Trophoblast cell (in vitro differentiated cells and primary cell): Measurements from ENCODE around the gene CPXM2.
"Not testable (repeated sequence)": the region's sequence is repeated elsewhere in the genome, so short reads cannot be mapped to it uniquely, and the experiment has no call there.

Experiments used
- DNase-seq, 2 donors: peaks; one replicate each; pipeline ENCODE4 v3.0.0-alpha.2; 2016
- H2AFZ ChIP-seq: 2 replicates; pipeline ENCODE4 v1.6.1; 2013; ENCODE audit warnings: low read length, moderate library complexity, mild to moderate bottlenecking; ENCODE audit not compliant: insufficient read depth, poor library complexity
- H2AK5ac ChIP-seq: 2 replicates; pipeline ENCODE4 v1.6.1; 2013; ENCODE audit warnings: mild to moderate bottlenecking, low read length
- H2BK120ac ChIP-seq: 2 replicates; pipeline ENCODE4 v1.6.1; 2013; ENCODE audit warnings: low read length, mild to moderate bottlenecking, moderate library complexity; ENCODE audit not compliant: insufficient read depth, poor library complexity
- H2BK12ac ChIP-seq: 2 replicates; pipeline ENCODE4 v1.6.1; 2013; ENCODE audit warnings: mild to moderate bottlenecking, low read length, moderate library complexity
- H2BK5ac ChIP-seq: 2 replicates; pipeline ENCODE4 v1.6.1; 2013; ENCODE audit warnings: low read length, low read depth, moderate library complexity, mild to moderate bottlenecking; ENCODE audit not compliant: poor library complexity
- H3K14ac ChIP-seq: 2 replicates; pipeline ENCODE4 v1.6.1; 2013; ENCODE audit warnings: mild to moderate bottlenecking, low read length
- H3K18ac ChIP-seq: 2 replicates; pipeline ENCODE4 v1.6.1; 2013; ENCODE audit warnings: mild to moderate bottlenecking, low read length
- H3K23ac ChIP-seq: 2 replicates; pipeline ENCODE4 v1.6.1; 2013; ENCODE audit warnings: low read length
- H3K27ac ChIP-seq: 2 replicates; pipeline ENCODE4 v1.5.1; 2013; ENCODE audit warnings: low read depth, mild to moderate bottlenecking, inconsistent platforms, low read length, moderate library complexity
- H3K27me3 ChIP-seq: 2 replicates; pipeline ENCODE4 v1.6.1; 2013; ENCODE audit warnings: inconsistent platforms, mild to moderate bottlenecking, low read length, moderate library complexity; ENCODE audit not compliant: insufficient read depth
- H3K36me3 ChIP-seq, 2 experiments: 1 replicate in 1 of 2; 2 replicates in 1 of 2; pipeline ENCODE4 v1.6.1; 2013; ENCODE audit warnings: low read length in 2 of 2, mild to moderate bottlenecking in 2 of 2, moderate library complexity in 1 of 2; ENCODE audit not compliant: insufficient read depth in 2 of 2, control insufficient read depth in 1 of 2
- H3K4ac ChIP-seq: 2 replicates; pipeline ENCODE4 v1.6.1; 2013; ENCODE audit warnings: low read depth, mild to moderate bottlenecking, low read length, moderate library complexity
- H3K4me1 ChIP-seq, 2 experiments: 1 replicate in 1 of 2; 2 replicates in 1 of 2; pipeline ENCODE4 v1.6.1; 2013; ENCODE audit warnings: low read length in 2 of 2, mild to moderate bottlenecking in 2 of 2, moderate library complexity in 1 of 2; ENCODE audit not compliant: insufficient read depth in 2 of 2, control insufficient read depth in 1 of 2
- H3K4me2 ChIP-seq: 2 replicates; pipeline ENCODE4 v1.6.1; 2013; ENCODE audit warnings: inconsistent platforms, mild to moderate bottlenecking, low read length, moderate library complexity
- H3K4me3 ChIP-seq: 2 replicates; pipeline ENCODE4 v1.5.1; 2013; ENCODE audit warnings: mild to moderate bottlenecking, low read depth, low read length, inconsistent platforms
- H3K79me1 ChIP-seq: one replicate; pipeline ENCODE4 v1.6.1; 2013; ENCODE audit warnings: low read length
- H3K79me2 ChIP-seq: 2 replicates; pipeline ENCODE4 v1.6.1; 2013; ENCODE audit warnings: low read length, mild to moderate bottlenecking; ENCODE audit not compliant: control insufficient read depth, insufficient read depth, poor library complexity
- H3K9ac ChIP-seq: 2 replicates; pipeline ENCODE4 v1.6.1; 2013; ENCODE audit warnings: mild to moderate bottlenecking, low read length
- H3K9me3 ChIP-seq: 2 replicates; pipeline ENCODE4 v1.6.1; 2013; ENCODE audit warnings: low read depth, mild to moderate bottlenecking, control low read depth, inconsistent platforms, low read length; ENCODE audit not compliant: insufficient read depth
- H4K12ac ChIP-seq: 2 replicates; pipeline ENCODE4 v1.6.1; 2013; ENCODE audit warnings: low read depth, mild to moderate bottlenecking, low read length, moderate library complexity
- H4K8ac ChIP-seq: 2 replicates; pipeline ENCODE4 v1.6.1; 2013; ENCODE audit warnings: low read depth, mild to moderate bottlenecking, low read length, moderate library complexity
- H4K91ac ChIP-seq: one replicate; pipeline ENCODE4 v1.6.1; 2013; ENCODE audit warnings: low read depth, mild to moderate bottlenecking, low read length, moderate library complexity
- whole genome bisulfite sequencing: extraction: QIAGEN DNeasy Blood & Tissue Kit; methylation state at CpG from one replicate; pipeline ENCODE4 v1.1.7; 2013; ENCODE audit warnings: missing lambda C conversion rate; ENCODE audit not compliant: insufficient read length, insufficient coverage; ENCODE audit errors: extremely low coverage; 5-methylcytosine and 5-hydroxymethylcytosine counted together

CPXM2 gene

DNA sequence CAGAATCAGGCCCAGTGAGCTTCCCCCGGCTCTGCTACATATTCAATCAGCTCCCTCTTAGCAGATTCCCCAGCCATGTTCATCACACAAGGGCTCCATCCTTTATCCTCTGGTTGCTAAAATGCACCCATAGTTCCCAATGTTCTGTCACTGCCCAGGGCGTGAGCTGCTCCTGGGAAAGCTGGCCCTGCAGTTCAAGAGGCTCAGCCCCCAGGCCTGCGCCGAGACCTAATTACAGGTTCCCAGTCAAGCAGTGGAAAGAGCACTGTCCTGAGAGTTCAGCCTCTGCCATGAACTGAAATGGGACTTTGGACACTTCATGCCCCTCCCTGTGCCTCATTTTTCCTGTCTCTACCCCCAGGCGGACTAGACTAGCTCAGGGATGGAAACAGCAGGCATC lies 149.9 kb downstream of the CPXM2 start:
- whole genome bisulfite sequencing: no CpG with 5 or more reads among the region's 5 CpGs
- Histone ChIP-seq H2BK12ac (peak overlapping the region; percentile 24), H2AK5ac (no peak overlapping the region), H3K14ac (no peak overlapping the region), H2BK120ac (peak overlapping the region; percentile 15), H4K8ac (no peak overlapping the region), H3K18ac (no peak overlapping the region), H3K4me2 (no peak overlapping the region), H3K36me3 (no peaks in the 10 kb centered on the region), H3K27me3 (no peaks in the 10 kb centered on the region), H2AFZ (no peak overlapping the region), H3K79me1 (peaks cover 5% of the 10 kb centered on the region), H3K4ac (no peak overlapping the region), H3K79me2 (no peaks in the 10 kb centered on the region), H4K12ac (no peak overlapping the region), H3K27ac (no peak overlapping the region), H3K4me1 (peaks cover 19% of the 10 kb centered on the region in 2 experiments), H3K9me3 (no peaks in the 10 kb centered on the region), H4K91ac (no peak overlapping the region), H3K4me3 (no peak overlapping the region), H2BK5ac (no peak overlapping the region), H3K9ac (no peak overlapping the region), H3K23ac (no peak overlapping the region)
- no peak for DNase-seq

DNA sequence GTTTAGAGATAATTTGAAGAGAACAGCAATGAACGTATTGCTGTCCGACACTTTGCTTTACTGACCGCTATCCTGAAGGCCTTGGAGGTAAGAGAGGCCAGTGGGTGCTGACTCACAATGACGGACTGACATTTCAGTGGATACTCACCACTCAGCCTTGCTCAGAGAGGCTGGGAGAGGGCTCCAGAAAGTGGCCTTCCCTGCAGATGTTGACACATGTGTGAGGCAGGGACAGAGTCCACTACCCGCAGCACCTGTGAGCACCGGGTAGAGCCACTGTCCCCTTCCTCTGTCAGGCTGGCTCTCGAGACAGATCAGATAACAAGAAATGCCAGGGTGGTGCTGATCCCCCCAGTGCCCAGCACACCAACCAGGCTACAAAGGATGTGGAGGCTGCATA lies 150.5 kb downstream of the CPXM2 start:
- Histone ChIP-seq H3K4me3 (no peak overlapping the region), H3K4me2 (no peak overlapping the region), H2BK12ac (peak overlapping the region; percentile 2), H3K27ac (no peak overlapping the region), H3K4ac (no peak overlapping the region), H4K12ac (no peak overlapping the region), H4K8ac (no peak overlapping the region), H2BK5ac (no peak overlapping the region), H3K23ac (no peak overlapping the region), H2BK120ac (no peak overlapping the region), H3K79me2 (no peaks in the 10 kb centered on the region), H3K9ac (no peak overlapping the region), H2AK5ac (no peak overlapping the region), H3K18ac (no peak overlapping the region), H3K14ac (peak overlapping the region; percentile 45), H2AFZ (no peak overlapping the region), H3K9me3 (no peaks in the 10 kb centered on the region), H4K91ac (no peak overlapping the region), H3K79me1 (peaks cover 5% of the 10 kb centered on the region), H3K4me1 (peaks cover 17 to 19% of the 10 kb centered on the region in 2 experiments), H3K27me3 (no peaks in the 10 kb centered on the region), H3K36me3 (no peaks in the 10 kb centered on the region)
- WGBS: no CpG with 5 or more reads among the region's 7 CpGs
- peak; percentile 13 to 31 for DNase-seq

DNA sequence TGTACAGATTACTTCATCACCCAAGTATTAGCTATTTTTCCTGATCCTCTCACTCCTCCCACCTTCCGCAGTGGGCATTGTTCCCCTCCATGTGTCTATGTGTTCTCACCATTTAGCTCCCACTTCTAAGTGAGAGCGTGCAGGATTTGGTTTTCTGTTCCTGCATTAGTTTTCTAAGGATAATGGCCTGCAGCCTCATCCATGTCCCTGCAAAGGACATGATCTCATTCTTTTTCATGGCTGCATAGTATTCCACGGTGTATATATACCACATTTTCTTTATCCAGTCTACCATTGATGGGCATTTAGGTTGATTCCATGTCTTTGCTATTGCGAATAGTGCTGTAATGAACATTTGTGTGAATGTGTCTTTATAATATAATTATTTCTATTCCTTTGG lies 154.7 kb downstream of the CPXM2 start:
- not testable (repeated sequence) for H3K36me3 ChIP-seq, H3K4me3 ChIP-seq

DNA sequence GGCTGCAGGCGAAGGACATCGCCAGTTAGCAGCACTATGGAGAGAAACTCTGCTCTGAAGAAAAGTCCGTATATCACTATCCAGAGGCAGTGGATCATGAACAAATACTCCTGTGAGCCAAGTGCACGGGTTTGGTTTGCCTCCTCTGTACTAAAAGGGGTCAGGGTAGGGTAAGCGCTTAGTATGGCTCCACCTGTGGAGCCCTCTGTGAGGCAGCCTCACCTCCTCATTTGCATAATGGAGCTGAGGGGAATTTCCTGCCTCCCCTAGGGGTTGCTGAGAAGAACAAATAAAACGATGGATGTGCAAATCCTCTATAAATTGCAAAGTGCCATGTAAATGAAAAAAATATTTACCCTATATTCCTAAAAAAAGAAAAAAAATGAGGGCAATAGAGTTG lies 162.1 kb downstream of the CPXM2 start:
- Histone ChIP-seq H4K91ac (no peak overlapping the region), H3K9ac (no peak overlapping the region), H3K4ac (no peak overlapping the region), H3K36me3 (no peaks in the 10 kb centered on the region), H3K4me2 (no peak overlapping the region), H3K14ac (no peak overlapping the region), H2AK5ac (no peak overlapping the region), H3K27me3 (no peaks in the 10 kb centered on the region), H3K23ac (no peak overlapping the region), H3K79me1 (no peaks in the 10 kb centered on the region), H4K12ac (no peak overlapping the region), H2BK5ac (no peak overlapping the region), H2BK12ac (no peak overlapping the region), H3K27ac (no peak overlapping the region), H4K8ac (no peak overlapping the region), H2BK120ac (no peak overlapping the region), H3K18ac (no peak overlapping the region), H3K79me2 (no peaks in the 10 kb centered on the region), H3K4me1 (no peaks in the 10 kb centered on the region), H3K4me3 (no peak overlapping the region), H2AFZ (no peak overlapping the region), H3K9me3 (no peaks in the 10 kb centered on the region)
- no peak for DNase-seq
- no CpG with 5 or more reads among the region's 6 CpGs for WGBS

More for the DNA sequence above, 154.7 kb downstream of the CPXM2 start:
- not testable (repeated sequence) for H3K4ac ChIP-seq, H4K12ac ChIP-seq, DNase-seq, H3K79me1 ChIP-seq, H2BK12ac ChIP-seq, H3K27ac ChIP-seq, H3K79me2 ChIP-seq, H4K8ac ChIP-seq, H3K4me1 ChIP-seq, H3K23ac ChIP-seq, H2AK5ac ChIP-seq, H2BK120ac ChIP-seq, H3K27me3 ChIP-seq, H3K9me3 ChIP-seq, H4K91ac ChIP-seq, H3K9ac ChIP-seq, H2BK5ac ChIP-seq, H3K4me2 ChIP-seq, H3K14ac ChIP-seq, H3K18ac ChIP-seq, H2AFZ ChIP-seq
- WGBS: no CpG with 5 or more reads among the region's 4 CpGs
